Measurements from ENCODE around the gene FMO2. TPM values are rescaled to one million over a fixed set of nuclear protein-coding genes. Genes with fewer than 3 reads are reported as not detected.
A peak's percentile ranks its signal among the peaks of the same experiment; 100 is the strongest.
"Not testable (repeated sequence)": the region's sequence is repeated elsewhere in the genome, so short reads cannot be mapped to it uniquely, and the experiment has no call there.

FMO2 gene
- total RNA-seq, 1 donor: not detected

GRCh38 chr1:171218661-171219060, 33.6 kb downstream of the FMO2 start:
- DNase-seq (ENCODE audit: low read depth in 2 of 3, low spot score in 2 of 3): no peak

- no peak for DNase-seq (ENCODE audit: low read depth in 2 of 3, low spot score in 2 of 3)
These were observed 34.4 kb downstream of the FMO2 start for GRCh38 chr1:171219346-171220080.

DNA sequence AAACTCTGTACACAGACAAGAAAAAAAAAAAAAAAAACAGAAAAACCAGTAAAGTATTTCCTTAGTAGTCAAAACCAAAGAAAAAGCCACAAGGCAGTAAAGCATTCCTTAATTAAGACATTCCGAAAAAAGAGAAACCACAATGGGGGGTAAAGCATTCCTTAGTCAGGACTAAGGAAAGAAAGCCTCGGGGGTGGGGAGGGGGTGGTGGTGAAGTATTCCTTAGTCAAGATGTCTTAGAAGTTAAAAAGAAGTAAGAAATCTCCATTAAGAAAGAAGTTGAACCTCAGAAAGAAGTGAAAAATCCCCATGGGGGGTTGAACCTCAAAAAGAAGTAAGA, 35.0 kb downstream of the FMO2 start:
- DNase-seq (ENCODE audit: low read depth in 2 of 3, low spot score in 2 of 3): no peak

GRCh38 chr1:171220581-171221054, 35.5 kb downstream of the FMO2 start:
- DNase-seq (ENCODE audit: low read depth in 2 of 3, low spot score in 2 of 3): no peak

- no peak for DNase-seq (ENCODE audit: low read depth in 2 of 3, low spot score in 2 of 3)
These were observed 36.8 kb downstream of the FMO2 start for GRCh38 chr1:171221665-171222591.

DNA sequence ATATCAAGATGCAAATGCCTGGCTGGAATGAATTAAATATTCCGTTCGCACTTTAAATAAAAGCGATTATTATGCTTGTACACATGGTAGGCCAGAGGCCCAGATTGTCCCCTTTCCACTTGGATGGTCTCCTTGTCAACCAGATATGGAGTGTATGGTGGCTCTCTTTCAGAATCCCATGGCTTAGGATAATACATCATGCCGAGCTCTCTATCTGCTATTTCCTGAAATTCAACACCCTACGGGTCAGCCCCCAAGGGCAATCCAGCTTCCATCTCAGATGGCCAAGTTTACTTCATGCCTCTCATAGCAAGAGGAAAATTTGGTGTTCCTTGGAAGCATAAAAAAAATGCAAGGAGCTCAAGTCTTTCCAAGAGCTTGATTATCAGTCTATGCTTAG, 37.8 kb downstream of the FMO2 start:
- DNase-seq (ENCODE audit: low read depth in 2 of 3, low spot score in 2 of 3): no peak

- not testable (repeated sequence) for DNase-seq (ENCODE audit: low read depth in 2 of 3, low spot score in 2 of 3)
These were observed 39.2 kb downstream of the FMO2 start for GRCh38 chr1:171224257-171224656.

DNA sequence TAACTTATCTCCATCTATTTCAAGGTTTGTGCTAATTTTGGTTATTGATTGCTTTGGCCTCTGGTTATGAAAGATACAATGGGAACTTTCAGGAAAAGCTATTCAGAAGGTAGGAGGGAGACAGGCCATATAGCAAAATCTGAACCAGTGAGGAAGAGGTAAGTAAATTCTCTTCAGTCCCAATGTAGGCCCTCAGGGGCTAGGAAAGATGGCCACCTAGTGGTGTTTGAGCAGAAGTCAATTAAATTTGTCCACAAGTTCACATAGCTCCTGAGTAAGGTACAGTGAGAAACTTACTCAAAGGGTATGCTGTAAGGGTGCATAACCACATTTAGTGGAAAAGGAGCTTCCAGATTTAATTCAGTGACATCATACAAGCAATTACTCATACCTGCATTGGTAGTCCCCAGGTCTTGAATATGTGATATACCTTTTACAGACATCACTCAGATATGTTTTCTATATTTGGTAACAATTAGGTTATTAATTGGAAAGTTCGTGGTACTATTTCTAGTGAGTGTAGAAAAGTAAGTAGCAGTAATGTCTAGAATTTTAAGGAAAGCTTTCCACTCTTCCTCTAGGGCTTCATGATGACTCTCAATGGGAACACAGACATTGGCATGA, 41.8 kb downstream of the FMO2 start:
- DNase-seq (ENCODE audit: low read depth in 2 of 3, low spot score in 2 of 3): peak in 2 of 3 donors; percentile 32 to 64

DNA sequence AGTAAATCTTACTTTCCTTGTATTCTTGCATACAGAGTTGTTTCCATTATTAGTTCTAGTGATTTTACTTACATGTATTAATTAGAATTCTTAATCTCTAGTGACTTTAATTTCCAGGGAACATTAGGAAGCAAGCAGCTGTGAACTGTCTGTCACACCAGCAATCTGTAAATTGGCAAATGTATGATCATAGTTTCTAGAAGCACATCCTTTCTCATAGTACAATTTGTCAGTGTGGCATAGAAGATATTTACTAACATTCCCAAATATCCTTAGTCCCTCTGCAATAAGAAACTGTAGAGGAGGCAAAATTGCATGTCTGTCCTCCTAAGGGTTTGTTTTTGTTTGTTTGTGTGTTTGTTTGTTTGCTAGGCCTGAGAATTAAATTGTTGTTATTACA, 46.2 kb downstream of the FMO2 start:
- no peak for DNase-seq (ENCODE audit: low read depth in 2 of 3, low spot score in 2 of 3)

DNA sequence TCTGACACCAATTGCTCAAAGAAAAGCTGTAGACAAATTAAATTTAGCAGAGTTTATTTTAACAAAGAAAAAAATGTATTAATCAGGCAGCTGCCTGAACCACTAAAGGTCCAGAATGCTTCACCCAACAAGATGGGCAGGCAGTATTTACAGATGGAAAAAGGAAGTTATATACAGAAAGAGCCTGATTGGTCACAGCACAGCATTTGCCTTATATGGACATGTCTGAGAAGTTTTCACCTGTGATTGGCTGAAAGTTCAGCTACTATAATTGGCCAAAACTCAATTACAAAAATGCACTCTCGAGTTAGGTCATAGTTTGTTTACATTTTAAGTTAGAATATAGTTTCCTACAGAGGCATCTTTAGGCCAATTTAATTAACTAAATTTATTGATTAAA, 48.1 kb downstream of the FMO2 start:
- DNase-seq (ENCODE audit: low read depth in 2 of 3, low spot score in 2 of 3): no peak

GRCh38 chr1:171236231-171236630, 51.1 kb downstream of the FMO2 start:
- peak in 1 of 3 donors; percentile 42 for DNase-seq (ENCODE audit: low read depth in 2 of 3, low spot score in 2 of 3)

DNA sequence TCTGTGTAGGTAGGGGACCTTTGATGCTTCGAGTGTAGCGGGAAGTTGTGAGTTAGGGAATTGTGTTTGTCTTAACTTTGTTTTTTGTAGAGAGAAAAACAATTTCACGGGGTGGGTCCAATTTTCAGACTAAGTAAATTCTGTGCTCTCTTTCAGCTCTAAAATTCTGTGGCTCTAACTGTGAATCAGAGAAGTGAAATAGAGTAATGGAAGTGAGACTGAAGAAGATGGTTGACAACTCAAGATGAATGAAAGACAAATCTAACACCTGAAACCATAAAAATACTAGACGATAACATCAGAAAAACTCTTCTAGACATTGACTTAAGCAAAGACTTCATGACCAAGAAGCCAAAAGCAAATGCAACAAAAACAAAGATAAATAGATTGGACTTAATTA, 58.8 kb downstream of the FMO2 start:
- DNase-seq (ENCODE audit: low read depth in 2 of 3, low spot score in 2 of 3): no peak

GRCh38 chr1:171245458-171246064, 60.5 kb downstream of the FMO2 start:
- peak in 1 of 3 donors; percentile 48 for DNase-seq (ENCODE audit: low read depth in 2 of 3, low spot score in 2 of 3)

GRCh38 chr1:171247501-171247900, 62.4 kb downstream of the FMO2 start:
- no peak for DNase-seq (ENCODE audit: low read depth in 2 of 3, low spot score in 2 of 3)

DNA sequence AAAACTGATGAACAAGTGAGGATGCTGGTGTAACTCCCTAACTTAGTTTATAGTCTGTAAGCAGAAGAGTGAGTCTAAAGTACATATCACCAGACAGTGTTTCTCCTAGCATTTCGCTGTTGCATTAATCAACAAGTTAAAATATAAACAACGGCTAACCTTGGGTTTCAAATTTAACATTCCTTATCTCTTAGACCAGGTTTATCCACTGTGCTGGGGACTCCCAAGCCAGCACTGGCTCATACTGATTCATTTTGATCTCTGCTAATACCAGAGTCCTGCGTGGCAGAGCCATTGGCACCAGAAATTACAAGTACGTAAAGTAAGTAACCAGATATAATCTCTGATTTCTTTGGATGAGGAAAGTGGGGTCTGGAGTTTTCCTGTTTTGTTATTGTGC, 63.2 kb downstream of the FMO2 start, which contains the start of gene FMO1:
Gene FMO1, plus strand, starts transcription at position 193 of the 400 bp plus-strand sequence. CDS start 9,594 bp downstream, outside the sequence.
- no peak for DNase-seq (ENCODE audit: low read depth in 2 of 3, low spot score in 2 of 3)

DNA sequence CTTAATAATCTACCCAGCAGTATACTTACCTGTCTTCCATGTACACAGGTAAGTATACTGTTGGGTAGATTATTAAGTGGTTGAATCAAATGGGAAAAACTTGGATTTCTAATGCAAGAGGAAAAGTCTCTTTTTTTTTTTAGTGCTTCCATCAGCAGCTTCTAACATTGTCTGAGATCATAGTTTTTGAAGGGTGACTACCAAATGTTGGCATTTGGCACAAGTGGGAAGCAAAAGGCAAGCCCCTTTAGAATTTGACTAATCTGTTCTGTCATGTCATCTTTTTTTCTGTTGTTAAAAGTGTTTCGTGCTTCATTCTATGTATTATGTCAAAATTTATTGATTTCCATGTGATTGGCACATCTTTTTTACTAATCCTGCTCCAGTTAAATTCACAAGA, 63.7 kb downstream of the FMO2 start:
- no peak for DNase-seq (ENCODE audit: low read depth in 2 of 3, low spot score in 2 of 3)

- no peak for DNase-seq (ENCODE audit: low read depth in 2 of 3, low spot score in 2 of 3)
These were observed 65.2 kb downstream of the FMO2 start for GRCh38 chr1:171250263-171250662.

- peak in 2 of 3 donors; percentile 29 to 55 for DNase-seq (ENCODE audit: low read depth in 2 of 3, low spot score in 2 of 3)
These were observed 66.2 kb downstream of the FMO2 start for GRCh38 chr1:171251042-171251951.

DNA sequence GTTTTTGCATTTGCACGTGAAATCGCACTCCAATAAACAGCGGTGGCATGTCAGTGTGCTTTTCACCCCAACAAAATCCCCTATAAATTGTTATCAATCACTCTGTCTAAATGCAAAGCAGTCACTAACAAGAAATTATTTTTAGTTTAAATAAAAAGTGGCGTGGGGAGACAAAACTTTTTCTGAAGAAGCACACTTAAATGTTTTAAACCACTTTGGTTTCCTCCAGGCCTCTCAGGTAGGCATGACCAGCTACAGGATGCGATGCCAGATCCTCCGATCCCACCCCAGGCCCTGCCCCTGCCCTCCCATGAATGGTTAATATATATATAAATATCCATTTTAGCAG, 66.8 kb downstream of the FMO2 start:
- no peak for DNase-seq (ENCODE audit: low read depth in 2 of 3, low spot score in 2 of 3)

DNA sequence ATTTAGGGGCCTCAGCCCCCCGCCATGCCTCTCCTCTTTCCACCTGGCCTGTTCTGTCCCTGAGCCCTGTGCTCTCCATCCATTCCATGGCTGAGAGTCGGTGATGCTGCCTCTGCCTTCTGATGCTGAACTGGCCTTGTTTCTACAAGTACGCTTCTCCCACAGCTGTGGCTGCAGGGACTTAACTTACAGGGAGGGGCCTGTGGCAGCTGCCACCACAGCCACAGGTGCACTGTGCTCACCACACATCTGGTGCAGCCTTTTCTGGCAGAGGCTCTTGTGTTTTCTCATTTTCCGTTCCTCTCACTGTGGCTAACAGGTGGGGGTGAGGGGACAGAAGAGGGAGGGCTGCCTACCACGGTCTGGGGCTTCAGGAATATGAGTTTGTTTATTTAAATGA, 67.4 kb downstream of the FMO2 start:
- peak in 1 of 3 donors; percentile 49 for DNase-seq (ENCODE audit: low read depth in 2 of 3, low spot score in 2 of 3)
